ENCODE results near the gene PTPN5.

DNA sequence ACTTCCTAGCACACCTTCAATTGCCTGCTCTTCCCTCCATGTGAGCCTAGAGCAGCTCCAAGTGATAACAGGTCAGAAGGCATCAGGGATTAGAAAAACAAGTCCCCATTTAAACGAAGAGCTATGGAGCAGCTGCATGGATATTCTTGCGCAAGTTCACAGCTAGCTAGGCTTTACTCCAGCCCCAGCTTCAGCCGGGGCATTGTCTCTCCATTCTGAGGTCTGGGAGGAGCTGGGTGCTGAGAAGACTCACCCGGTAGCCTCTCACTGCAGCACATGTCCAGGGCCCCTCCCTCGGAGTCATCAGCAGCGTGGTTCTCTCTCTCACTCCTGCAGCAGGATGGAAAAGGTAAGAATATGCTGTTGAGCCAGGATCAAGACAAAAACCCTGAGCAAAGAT, 26.0 kb downstream of the PTPN5 start:
- TF ChIP-seq, protein P1, sequence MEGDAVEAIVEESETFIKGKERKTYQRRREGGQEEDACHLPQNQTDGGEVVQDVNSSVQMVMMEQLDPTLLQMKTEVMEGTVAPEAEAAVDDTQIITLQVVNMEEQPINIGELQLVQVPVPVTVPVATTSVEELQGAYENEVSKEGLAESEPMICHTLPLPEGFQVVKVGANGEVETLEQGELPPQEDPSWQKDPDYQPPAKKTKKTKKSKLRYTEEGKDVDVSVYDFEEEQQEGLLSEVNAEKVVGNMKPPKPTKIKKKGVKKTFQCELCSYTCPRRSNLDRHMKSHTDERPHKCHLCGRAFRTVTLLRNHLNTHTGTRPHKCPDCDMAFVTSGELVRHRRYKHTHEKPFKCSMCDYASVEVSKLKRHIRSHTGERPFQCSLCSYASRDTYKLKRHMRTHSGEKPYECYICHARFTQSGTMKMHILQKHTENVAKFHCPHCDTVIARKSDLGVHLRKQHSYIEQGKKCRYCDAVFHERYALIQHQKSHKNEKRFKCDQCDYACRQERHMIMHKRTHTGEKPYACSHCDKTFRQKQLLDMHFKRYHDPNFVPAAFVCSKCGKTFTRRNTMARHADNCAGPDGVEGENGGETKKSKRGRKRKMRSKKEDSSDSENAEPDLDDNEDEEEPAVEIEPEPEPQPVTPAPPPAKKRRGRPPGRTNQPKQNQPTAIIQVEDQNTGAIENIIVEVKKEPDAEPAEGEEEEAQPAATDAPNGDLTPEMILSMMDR (IDR thresholded peaks at IDR 0.05), result no peak
- TF ChIP-seq POLR2AphosphoS5 (IDR thresholded peaks at IDR 0.05), result no peak

All from prostate gland (tissue), 2 donors.